ENCODE measurements around the gene CD209.

Gene CD209

GRCh38 chr19:7692417-7693088, 54.8 kb downstream of the CD209 start:
- Mint-ChIP-seq H3K4me3 (no peak overlapping the region), H3K4me1 (no peaks in the 10 kb centered on the region), H3K27ac (no peak overlapping the region), H3K36me3 (no peaks in the 10 kb centered on the region), H3K27me3 (no peaks in the 10 kb centered on the region), H3K9me3 (no peaks in the 10 kb centered on the region)

- H3K27ac Mint-ChIP-seq, result no peak overlapping the region
- no peaks in the 10 kb centered on the region for H3K9me3 Mint-ChIP-seq
- H3K36me3 Mint-ChIP-seq, result no peaks in the 10 kb centered on the region
- no peak overlapping the region for H3K4me3 Mint-ChIP-seq
- no peaks in the 10 kb centered on the region for H3K4me1 Mint-ChIP-seq
- H3K27me3 Mint-ChIP-seq, result no peaks in the 10 kb centered on the region
Observed at GRCh38 chr19:7691497-7691896, 55.8 kb downstream of the CD209 start.

GRCh38 chr19:7690779-7691258, 56.5 kb downstream of the CD209 start:
- Mint-ChIP-seq H3K27ac (no peak overlapping the region), H3K27me3 (no peaks in the 10 kb centered on the region), H3K36me3 (no peaks in the 10 kb centered on the region), H3K4me3 (no peak overlapping the region), H3K9me3 (no peaks in the 10 kb centered on the region), H3K4me1 (peaks cover 3% of the 10 kb centered on the region)

All from activated naive CD4-positive, alpha-beta T cell treated with anti-CD3 and anti-CD28 coated beads, Interleukin-2, amount 50 U/mL, for 24 hours (primary cell).